GM19025 (cell line): Measurements from ENCODE around the gene OBP2A.
"Not testable (repeated sequence)": the region's sequence is repeated elsewhere in the genome, so short reads cannot be mapped to it uniquely, and the experiment has no call there.

Experiments
- ATAC-seq: cut with Tn5 transposase; IDR thresholded peaks from one replicate; pipeline ENCODE4 v1.9.1; 2021; ENCODE audit warnings: mild to moderate bottlenecking, low read depth, moderate library complexity; ENCODE audit not compliant: unreplicated experiment

Gene OBP2A, protein sequence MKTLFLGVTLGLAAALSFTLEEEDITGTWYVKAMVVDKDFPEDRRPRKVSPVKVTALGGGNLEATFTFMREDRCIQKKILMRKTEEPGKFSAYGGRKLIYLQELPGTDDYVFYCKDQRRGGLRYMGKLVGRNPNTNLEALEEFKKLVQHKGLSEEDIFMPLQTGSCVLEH

GRCh38 chr9:135545646-135546176 is at the start of gene OBP2A:
Gene OBP2A, plus strand, starts transcription at chr9:135546126. Its CDS starts 55 bp downstream, at chr9:135546181.
- ATAC-seq: not testable (repeated sequence)

DNA sequence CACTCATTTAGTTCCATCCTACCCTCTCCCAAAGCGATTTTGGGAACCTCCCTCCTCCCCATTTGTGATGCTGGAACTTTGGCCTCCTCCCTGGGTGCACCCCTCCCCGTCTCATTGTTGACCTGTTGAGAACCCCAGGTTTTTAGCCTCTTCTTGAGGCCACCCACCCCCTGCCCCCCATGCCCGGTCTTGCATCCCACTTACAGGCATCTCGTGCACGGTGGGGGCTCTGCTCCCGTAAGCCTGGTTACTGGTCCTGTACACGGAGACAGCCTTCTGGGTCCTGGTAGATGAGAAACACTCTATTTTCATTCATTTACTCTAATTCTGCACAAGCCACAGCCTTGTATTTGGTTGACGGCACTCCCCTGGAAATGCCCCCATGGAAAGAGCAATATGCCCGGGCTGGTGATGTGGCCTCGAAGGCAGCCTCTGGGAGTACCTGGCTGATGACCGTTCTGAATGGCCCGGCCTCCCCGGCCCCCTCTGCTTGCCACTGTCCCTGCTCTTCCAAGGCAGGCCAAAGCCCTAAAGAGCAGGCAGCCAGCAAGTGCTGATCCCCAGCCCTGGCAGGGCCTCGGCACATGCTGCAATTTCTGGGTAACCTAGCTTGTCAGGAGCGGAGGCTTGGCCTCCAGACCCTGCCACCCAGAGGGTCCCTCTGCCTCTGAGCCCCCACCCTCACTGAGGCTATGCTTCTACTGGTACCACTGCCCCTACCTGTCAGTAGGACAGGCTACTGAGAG is 47.4 kb upstream of the OBP2A start:
- ATAC-seq: no peak

GRCh38 chr9:135499326-135500070 is 46.4 kb upstream of the OBP2A start:
- no peak for ATAC-seq

DNA sequence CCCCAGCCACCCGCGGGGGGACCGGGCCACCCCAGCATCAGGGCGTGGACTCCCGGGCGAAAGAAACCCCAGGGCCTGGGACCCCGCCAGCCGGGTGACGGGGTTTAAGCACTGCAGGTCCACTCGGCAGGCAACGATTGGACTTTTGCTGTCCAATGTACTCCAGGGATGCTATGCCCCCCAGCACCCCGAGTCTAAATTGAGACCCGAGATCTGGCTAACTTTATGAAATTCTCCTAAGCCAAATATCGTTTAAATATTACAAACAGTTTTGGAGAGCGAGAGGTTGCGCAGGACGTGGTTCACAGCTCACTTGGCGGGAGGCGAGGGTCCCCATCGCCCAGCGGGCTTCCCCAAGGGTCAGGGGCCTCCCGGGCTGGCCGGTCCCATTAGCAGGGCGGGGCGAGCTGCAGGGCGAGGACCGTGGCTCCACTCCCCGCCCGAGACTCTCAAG is 45.8 kb upstream of the OBP2A start:
- no peak for ATAC-seq

DNA sequence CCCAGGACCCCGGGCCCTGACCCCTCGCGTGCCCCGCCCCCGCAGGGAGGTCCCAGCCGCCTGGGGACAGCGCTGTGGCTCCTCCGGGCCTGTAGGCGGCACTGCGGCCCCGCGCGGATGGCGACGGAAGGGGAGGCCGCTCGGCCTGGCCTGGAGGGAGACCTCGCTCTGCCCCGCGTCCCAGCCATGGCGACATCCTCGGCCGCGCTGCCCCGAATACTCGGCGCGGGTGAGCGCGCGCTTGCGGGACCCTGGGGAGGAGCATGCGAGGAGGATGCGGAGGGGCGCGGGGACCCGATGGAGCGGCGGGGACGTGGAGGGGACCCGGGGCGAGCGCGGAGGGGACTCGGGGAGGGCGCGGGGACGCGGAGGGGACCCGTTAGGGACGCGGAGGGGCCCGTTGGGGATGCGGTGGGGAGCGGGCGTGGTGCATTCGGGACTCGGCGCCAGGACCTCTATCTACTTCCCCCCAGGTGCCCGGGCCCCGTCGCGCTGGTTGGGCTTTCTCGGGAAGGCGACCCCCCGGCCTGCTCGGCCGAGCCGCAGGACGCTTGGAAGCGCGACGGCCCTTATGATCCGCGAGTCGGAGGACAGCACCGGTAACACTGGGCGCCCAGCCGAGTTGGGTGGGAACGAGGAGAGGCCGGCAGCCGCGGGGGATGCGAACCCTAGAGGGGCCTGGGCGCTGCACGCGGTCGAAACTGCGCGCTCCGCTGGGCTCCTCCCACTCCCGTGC is 45.2 kb upstream of the OBP2A start, which contains the start of gene MRPS2:
Gene MRPS2 (plus strand): TSS at position 158 of the 736 bp plus-strand sequence. CDS start 29 bp downstream, at position 187.
- ATAC-seq: peak; percentile 86

GRCh38 chr9:135501261-135502167 is 44.4 kb upstream of the OBP2A start:
- no peak for ATAC-seq

GRCh38 chr9:135502168-135502872 is 43.6 kb upstream of the OBP2A start:
- ATAC-seq: no peak

GRCh38 chr9:135502873-135503321 is 43.0 kb upstream of the OBP2A start:
- no peak for ATAC-seq

GRCh38 chr9:135503371-135504261 is 42.3 kb upstream of the OBP2A start:
- ATAC-seq: no peak

DNA sequence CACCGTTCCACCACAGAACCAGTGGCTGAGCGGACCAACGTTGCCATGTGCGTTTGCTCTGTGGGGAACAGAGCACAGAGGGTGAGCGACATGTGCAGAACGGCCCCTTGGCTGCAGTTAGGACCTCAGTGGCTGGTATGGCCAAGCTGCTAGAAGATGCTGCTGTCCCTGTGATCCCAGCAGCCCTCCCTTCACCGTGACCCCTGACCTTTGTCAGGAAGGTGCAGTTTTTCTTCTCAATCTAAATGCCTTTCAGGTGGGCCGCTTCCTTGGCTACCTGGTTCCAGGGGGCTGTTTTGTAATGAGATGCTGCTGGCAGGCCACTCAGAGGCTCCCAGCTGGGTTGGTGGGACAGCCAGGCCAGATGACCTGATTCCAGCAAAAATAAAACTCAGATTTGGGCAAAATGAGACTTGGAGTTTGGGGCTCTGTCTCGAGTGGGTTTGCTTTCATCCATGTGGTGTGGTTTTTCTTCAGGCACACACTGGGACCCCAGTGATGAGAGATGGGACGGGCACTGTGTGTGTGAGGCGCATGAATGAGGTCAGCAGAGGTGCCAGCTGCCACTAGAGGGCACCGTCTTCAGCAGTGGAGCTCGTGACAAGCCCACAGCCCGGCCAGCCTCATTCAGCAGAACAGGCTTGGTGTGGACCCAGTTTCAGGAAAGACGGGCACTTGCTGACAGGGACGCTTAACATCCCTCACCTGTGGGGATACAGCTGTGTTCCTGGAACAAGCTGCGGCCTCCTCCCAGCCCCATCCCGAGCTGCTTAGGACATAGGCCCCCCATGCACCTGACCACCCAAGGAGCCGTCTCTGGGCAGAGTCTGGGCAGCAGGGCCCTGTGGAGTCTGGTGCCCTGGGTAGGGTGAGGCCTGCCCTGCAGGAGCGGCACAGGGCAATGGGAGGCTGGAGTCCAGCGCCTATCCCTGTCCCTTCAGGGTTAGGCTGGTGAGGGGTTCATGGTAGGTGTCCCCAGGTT is 41.4 kb upstream of the OBP2A start:
- no peak for ATAC-seq

DNA sequence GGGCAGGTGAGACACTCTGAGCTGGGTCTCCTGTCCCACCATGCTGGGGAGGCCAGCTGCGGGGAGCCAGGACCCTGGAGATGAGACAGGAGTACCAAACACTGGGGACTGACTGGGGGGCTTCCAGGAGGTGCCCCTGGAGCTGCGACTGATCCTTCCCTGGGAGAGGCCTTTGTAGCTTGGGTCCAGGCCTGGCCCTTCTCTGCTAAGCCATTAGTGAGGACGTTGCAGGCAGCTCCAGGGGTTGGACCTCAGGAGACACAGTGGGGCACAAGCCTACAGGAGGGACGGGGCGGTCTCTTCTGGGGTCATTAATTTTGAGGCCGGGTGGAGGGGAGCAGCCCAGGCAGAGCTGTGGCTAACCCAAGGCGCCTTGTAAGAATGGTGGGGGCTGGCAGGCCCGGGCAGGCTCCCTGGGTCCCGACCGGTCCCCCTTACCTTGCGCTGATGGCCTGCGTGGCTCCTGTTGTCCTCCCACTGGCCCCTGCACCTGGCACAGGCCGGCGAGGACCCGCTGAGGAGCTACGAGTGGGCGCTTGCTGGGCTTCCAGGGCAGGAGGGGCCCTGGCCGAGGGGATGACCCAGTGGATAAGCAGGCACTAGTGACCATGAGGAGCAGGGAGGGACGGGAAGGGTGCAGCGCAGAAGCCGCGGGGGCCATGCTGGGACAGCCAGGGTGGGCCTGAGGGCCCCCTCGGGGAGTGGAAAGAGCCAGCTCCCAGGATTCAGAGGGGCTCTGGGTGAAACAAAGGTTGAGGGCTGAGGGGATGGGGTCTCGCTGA is 40.3 kb upstream of the OBP2A start:
- no peak for ATAC-seq

- no peak for ATAC-seq
Measured at GRCh38 chr9:135506327-135507103, 39.4 kb upstream of the OBP2A start.

- ATAC-seq: no peak
Measured at GRCh38 chr9:135507104-135508035, 38.6 kb upstream of the OBP2A start.
